Measurements from ENCODE around the gene DRD3. TPM values are rescaled to one million over a fixed set of nuclear protein-coding genes. Genes with fewer than 3 reads are reported as not detected.

The DRD3 gene
- total RNA-seq, 1 experiment from 2014 or later: not detected

DNA sequence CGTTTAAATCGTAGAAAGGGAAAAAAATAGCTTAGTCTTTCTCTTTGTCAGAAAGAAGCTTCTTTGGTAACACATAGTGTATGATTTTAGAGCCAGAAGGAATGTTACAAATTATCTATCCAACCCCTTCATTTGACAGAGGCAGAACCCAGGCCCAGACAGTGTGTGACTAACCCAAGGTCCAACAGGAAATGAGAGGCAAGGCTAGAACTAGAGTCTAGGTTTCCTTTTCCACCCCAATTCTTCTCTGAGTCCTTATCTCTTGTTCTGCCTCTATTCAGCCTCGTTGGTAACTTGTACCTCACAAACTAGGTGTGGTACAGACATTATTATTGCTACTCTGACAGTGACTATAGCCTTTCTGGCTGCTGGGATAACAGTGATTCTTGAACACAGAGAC lies 83.1 kb downstream of the DRD3 start:
- no peak overlapping the region for H2AFZ ChIP-seq (ENCODE audit: low read length)
- no peak overlapping the region for H2BK15ac ChIP-seq (ENCODE audit: low read depth, low read length)
- H4K5ac ChIP-seq (ENCODE audit: insufficient read length, low read depth, low read length): no peak overlapping the region
- H3K23ac ChIP-seq (ENCODE audit: insufficient read length, low read depth, low read length): no peak overlapping the region
- no peaks in the 10 kb centered on the region for H3K36me3 Mint-ChIP-seq (ENCODE audit: insufficient read depth in 1 of 3, low read depth in 3 of 3)
- no peak overlapping the region for H2BK120ac ChIP-seq (ENCODE audit: low read depth, low read length, poor library complexity, severe bottlenecking)
- H3K27ac ChIP-seq (ENCODE audit: insufficient read length, low read depth, low read length): no peak overlapping the region
- H4K8ac ChIP-seq (replicated peaks; ENCODE audit: insufficient read length, low read depth, low read length): no peak overlapping the region
- no peaks in the 10 kb centered on the region for H3K79me1 ChIP-seq (ENCODE audit: insufficient read depth, low read depth, low read length, poor library complexity, severe bottlenecking)
- TF ChIP-seq, protein P1, sequence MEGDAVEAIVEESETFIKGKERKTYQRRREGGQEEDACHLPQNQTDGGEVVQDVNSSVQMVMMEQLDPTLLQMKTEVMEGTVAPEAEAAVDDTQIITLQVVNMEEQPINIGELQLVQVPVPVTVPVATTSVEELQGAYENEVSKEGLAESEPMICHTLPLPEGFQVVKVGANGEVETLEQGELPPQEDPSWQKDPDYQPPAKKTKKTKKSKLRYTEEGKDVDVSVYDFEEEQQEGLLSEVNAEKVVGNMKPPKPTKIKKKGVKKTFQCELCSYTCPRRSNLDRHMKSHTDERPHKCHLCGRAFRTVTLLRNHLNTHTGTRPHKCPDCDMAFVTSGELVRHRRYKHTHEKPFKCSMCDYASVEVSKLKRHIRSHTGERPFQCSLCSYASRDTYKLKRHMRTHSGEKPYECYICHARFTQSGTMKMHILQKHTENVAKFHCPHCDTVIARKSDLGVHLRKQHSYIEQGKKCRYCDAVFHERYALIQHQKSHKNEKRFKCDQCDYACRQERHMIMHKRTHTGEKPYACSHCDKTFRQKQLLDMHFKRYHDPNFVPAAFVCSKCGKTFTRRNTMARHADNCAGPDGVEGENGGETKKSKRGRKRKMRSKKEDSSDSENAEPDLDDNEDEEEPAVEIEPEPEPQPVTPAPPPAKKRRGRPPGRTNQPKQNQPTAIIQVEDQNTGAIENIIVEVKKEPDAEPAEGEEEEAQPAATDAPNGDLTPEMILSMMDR (conservative IDR thresholded peaks at IDR 0.05): no peak
- H3K4me3 Mint-ChIP-seq: no peak overlapping the region
- H2AK5ac ChIP-seq (ENCODE audit: insufficient read length, low read length): no peak overlapping the region
- H3K4ac ChIP-seq (ENCODE audit: low read depth, low read length): no peak overlapping the region
- no peak overlapping the region for H3K14ac ChIP-seq (ENCODE audit: insufficient read depth, low read length)
- no peak overlapping the region for H2BK20ac ChIP-seq (ENCODE audit: low read depth, low read length, poor library complexity, severe bottlenecking)
- H3K9ac ChIP-seq (ENCODE audit: extremely low read depth, insufficient read length, low read length): no peak overlapping the region
- no peak overlapping the region for H2BK12ac ChIP-seq (ENCODE audit: insufficient read length, low read depth, low read length)
- H3K18ac ChIP-seq (ENCODE audit: insufficient read length, low read depth, low read length): no peak overlapping the region
- no peak overlapping the region for H2BK5ac ChIP-seq (ENCODE audit: insufficient read length, low read length)
- no peak for DNase-seq
- no peaks in the 10 kb centered on the region for H3K27me3 ChIP-seq (ENCODE audit: insufficient read depth, low read length)
- no peaks in the 10 kb centered on the region for H3K4me1 ChIP-seq (ENCODE audit: insufficient read depth, low read length)
- no peak overlapping the region for H3K4me2 ChIP-seq (ENCODE audit: insufficient read depth, insufficient read length, low read length)
- H3K4me1 Mint-ChIP-seq: peaks cover 6% of the 10 kb centered on the region in 2 experiments
- no peaks in the 10 kb centered on the region for H3K27me3 Mint-ChIP-seq (ENCODE audit: low read depth)
- no peaks in the 10 kb centered on the region for H3K9me3 ChIP-seq (ENCODE audit: control insufficient read depth, low read depth, low read length)
- no peak overlapping the region for H4K91ac ChIP-seq (ENCODE audit: insufficient read length, low read depth, low read length)
- no peak overlapping the region for H3T11ph ChIP-seq (ENCODE audit: low read length)
- no peaks in the 10 kb centered on the region for H3K23me2 ChIP-seq (ENCODE audit: insufficient read length, low read depth, low read length, poor library complexity, severe bottlenecking)
- WGBS (ENCODE audit: extremely low coverage, insufficient read length, low lambda C conversion rate): no CpG with 5 or more reads among the region's 3 CpGs
- no peaks in the 10 kb centered on the region for H3K79me2 ChIP-seq (ENCODE audit: insufficient read depth, low read length)
- H3K27ac Mint-ChIP-seq: no peak overlapping the region
- H3K56ac ChIP-seq (ENCODE audit: insufficient read length, low read depth, low read length): no peak overlapping the region
- H3K9me3 Mint-ChIP-seq: no peaks in the 10 kb centered on the region
- H4K20me1 ChIP-seq (ENCODE audit: control insufficient read depth, insufficient read depth, insufficient read length): no peaks in the 10 kb centered on the region

Measured in H9 (cell line).